ENCODE results near the gene DOCK3.
"Not testable (repeated sequence)": the region's sequence is repeated elsewhere in the genome, so short reads cannot be mapped to it uniquely, and the experiment has no call there.

DOCK3 gene

GRCh38 chr3:50676031-50676705, 1.4 kb downstream of the DOCK3 start:
- DNase-seq (ENCODE audit: low read depth in 2 of 2): no peak

- no peak for DNase-seq (ENCODE audit: low read depth in 2 of 2)
Measured at GRCh38 chr3:50687127-50687751, 12.5 kb downstream of the DOCK3 start.

- no peak for DNase-seq (ENCODE audit: low read depth in 2 of 2)
Measured at GRCh38 chr3:50687916-50688315, 13.2 kb downstream of the DOCK3 start.

DNA sequence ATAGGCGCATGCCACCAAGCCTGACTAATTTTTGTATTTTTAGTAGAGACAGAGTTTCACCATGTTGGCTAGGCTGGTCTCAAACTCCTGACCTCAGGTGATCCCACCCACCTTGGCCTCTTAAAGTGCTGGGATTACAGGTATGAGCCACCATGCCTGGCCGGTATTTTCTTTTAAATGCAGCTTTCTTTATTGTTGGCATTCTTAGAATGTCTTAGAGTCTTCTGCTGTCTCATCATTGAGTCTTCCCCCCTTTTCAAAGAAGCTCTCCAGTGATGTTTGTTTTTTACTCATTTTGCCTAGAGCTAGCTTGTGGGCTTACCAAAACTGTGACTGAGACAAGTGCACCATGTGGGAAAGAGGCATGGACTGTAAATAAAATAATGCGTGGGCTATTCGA, 13.9 kb downstream of the DOCK3 start:
- DNase-seq (ENCODE audit: low read depth in 2 of 2): not testable (repeated sequence)

- no peak for DNase-seq (ENCODE audit: low read depth in 2 of 2)
Measured at GRCh38 chr3:50689558-50689957, 14.8 kb downstream of the DOCK3 start.

GRCh38 chr3:50695031-50695430, 20.3 kb downstream of the DOCK3 start:
- DNase-seq (ENCODE audit: low read depth in 2 of 2): no peak

DNA sequence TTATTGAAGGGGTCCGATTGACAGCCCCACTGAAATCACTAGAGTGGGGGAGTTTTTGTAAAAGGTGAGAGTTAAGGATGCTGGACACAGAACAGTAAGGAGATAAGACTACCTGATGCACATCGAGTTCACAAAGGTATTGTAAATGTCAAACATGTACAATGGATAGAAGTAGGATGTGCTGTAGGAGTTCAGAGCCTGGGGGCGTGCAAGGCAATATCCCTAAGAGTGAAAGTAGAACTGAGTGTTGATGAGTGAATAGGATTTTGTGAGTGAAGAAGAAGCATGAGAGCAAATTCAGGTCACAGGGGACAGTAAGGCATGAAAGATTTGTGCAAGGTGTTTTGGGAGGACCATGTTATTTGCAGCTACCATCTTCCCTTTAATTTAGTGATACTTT, 21.5 kb downstream of the DOCK3 start:
- no peak for DNase-seq (ENCODE audit: low read depth in 2 of 2)

DNA sequence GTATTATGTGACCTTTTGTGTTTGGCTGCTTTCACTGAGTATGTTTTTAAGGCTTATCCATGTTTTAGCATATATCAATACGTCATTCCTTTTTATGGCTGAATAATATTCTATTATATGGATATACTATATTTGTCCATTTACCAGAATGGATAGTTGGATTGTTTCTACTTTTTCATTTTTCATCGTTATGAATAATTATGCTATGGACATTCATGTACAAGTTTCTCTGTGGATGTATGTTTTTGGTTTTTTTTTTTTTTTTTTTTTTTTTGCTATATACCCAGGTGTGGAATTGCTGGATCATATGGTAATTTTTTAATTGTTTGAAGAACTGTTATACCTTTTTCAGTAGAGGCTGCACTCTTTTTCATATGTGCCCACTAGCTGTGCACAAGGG, 23.5 kb downstream of the DOCK3 start:
- no peak for DNase-seq (ENCODE audit: low read depth in 2 of 2)

DNA sequence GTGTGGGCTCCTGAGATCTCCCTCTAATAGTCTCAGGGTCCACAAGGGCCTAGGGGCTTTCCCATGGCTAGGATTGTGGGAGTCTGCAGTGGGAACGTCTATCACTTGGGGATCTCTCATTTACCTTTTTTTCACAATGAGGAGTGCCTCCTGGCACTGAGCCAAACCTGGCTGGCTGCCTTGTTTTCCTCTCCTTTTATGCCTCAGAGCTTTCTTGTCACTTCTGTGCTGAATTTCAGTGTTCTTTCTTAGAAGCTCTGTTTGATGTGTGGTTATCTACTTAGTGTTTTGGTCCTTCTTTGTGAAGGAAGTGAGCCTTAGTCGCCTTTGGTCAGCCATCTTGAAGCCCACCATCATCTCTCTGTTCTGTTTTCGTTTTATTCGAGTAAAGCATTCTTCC, 33.9 kb downstream of the DOCK3 start:
- DNase-seq (ENCODE audit: low read depth in 2 of 2): no peak

GRCh38 chr3:50714946-50715345, 40.2 kb downstream of the DOCK3 start:
- DNase-seq (ENCODE audit: low read depth in 2 of 2): no peak

DNA sequence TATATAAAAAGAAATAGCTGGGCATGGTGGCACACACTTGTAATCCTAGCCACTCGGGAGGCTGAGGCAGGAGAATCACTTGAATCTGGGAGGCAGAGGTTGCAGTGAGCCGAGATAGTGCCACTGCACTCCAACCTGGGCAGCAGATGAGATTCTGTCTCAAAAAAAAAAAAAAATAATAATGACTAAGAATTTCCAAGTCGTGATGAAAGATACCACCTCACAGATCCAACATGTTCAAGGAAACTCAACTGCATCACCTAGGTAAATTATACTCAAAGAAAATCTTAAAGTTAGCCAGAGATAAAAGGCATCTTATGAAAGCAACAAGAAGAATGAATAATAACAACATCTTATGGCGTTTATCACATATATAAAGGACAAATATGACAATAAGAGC, 50.1 kb downstream of the DOCK3 start:
- DNase-seq (ENCODE audit: low read depth in 2 of 2): no peak

DNA sequence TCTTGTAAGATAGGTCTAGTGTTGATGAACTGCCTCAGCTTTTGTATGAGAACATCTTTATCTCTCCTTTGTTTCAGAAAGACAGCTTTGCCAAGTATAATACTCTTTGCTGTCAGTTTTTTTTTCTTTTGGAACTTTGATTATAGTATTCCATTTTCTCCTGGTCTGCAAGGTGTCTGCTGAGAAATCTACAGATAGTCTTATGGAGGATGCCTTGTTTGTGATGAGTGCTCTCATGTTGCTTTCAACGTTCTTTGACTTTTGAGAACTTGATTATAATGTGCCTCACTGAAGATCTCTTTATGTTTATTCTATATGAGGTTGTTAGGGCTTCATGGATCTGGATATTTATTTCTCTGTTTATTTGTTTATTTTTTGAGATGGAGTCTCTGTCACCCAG, 60.3 kb downstream of the DOCK3 start:
- no peak for DNase-seq (ENCODE audit: low read depth in 2 of 2)

DNA sequence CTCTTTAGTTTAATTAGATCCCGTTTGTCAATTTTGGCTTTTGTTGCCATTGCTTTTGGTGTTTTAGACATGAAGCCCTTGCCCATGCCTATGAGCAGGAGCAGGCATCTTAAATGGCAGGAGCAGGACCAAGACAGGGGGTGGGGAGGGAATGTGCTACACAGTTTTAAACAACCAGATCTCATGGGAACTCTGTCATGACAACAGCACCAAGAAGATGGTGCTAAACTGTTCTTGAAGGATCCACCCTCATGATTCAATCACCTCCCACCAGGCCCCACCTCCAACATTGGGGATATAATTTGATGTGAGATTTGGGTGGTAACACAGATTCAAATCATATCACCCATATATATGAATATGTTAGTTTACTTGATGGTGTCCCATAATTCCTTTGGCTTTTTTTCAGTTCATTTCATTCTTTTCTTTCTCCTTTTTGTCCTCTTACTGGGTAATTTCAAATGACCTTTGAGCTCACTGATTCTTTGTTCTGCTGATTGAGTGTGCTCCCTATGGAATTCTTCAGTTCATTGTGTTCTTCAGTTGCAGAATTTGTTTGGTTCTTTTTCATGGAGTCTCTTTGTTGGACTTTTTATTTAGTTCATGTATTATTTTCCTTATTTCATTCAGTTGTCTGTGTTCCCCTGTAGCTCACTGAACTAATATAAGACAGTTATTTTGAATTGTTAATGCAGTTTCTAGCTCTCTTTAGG, 62.6 kb downstream of the DOCK3 start:
- no peak for DNase-seq (ENCODE audit: low read depth in 2 of 2)

GRCh38 chr3:50737906-50738598, 63.3 kb downstream of the DOCK3 start:
- no peak for DNase-seq (ENCODE audit: low read depth in 2 of 2)

DNA sequence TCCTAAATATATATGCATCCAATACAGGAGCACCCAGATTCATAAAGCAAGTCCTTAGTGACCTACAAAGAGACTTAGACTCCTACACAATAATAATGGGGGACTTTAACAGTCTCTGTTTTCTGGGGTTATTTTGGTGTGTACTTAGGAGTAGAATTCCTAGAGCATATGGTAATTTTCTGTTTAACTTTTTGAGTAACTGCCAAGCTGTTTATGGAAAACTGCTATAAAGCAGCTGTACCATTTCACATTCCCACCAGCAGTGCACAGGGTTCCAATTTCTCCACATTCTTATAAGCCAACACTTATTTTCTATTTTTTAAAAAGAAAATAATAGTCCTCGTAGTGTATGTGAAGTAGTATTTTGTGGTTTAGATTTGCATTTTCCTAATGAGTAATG, 68.9 kb downstream of the DOCK3 start:
- DNase-seq (ENCODE audit: low read depth in 2 of 2): no peak

DNA sequence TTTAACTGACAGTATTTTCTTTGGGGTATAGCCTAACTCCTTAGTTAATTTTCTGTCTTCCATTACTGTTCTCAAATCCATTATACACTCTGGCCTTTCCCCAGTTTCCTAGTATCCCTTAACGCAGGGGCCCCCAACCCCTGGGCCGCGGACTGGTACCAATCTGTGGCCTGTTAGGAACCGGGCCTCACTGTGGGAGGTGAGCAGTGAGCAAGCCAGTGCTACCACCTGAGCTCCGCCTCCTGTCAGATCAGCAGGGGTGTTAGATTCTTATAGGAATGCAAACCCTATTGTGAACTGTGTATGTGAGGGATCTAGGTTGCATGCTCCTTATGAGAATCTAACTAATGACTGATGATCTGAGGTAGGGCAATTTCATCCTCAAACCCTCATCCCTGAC, 75.1 kb downstream of the DOCK3 start:
- no peak for DNase-seq (ENCODE audit: low read depth in 2 of 2)

- no peak for DNase-seq (ENCODE audit: low read depth in 2 of 2)
Measured at GRCh38 chr3:50759015-50759414, 84.3 kb downstream of the DOCK3 start.

DNA sequence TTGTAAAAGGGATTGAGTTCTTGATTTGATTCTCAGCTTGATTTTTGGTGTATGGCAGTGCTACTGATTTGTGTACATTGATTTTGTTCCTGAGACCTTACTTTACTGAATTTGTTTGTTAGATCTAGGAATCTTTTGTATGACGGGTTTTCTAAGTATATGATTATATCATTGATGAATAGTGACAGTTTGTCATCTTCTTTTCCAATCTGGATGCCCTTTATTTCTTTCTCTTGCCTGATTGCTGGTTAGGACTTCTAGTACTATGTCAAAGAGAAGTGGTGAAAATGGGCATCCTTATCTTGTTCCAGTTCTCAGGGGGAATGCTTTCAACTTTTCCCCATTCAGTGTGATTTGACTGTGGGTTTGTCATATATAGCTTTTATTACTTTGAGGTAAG, 103.0 kb downstream of the DOCK3 start:
- DNase-seq (ENCODE audit: low read depth in 2 of 2): no peak

DNA sequence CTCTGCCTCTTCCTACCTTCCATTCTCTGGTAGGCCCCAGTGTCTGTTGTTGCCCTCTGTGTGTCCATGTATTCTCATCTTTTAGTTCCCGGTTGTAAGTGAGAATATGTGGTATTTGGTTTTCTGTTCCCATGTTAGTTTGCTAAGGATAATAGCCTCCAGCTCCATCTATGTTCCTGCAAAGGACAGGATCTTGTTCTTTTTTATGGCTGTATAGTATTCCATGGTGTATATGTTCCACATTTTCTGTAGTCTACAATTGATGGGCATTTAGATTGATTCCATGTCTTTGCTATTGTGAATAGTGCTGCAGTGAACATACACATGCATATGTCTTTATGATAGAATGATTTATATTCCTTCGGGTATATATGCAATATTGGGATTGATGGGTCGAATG, 107.0 kb downstream of the DOCK3 start:
- not testable (repeated sequence) for DNase-seq (ENCODE audit: low read depth in 2 of 2)

- DNase-seq (ENCODE audit: low read depth in 2 of 2): no peak
Measured at GRCh38 chr3:50786631-50787030, 111.9 kb downstream of the DOCK3 start.

GRCh38 chr3:50790894-50791293, 116.2 kb downstream of the DOCK3 start:
- not testable (repeated sequence) for DNase-seq (ENCODE audit: low read depth in 2 of 2)

DNA sequence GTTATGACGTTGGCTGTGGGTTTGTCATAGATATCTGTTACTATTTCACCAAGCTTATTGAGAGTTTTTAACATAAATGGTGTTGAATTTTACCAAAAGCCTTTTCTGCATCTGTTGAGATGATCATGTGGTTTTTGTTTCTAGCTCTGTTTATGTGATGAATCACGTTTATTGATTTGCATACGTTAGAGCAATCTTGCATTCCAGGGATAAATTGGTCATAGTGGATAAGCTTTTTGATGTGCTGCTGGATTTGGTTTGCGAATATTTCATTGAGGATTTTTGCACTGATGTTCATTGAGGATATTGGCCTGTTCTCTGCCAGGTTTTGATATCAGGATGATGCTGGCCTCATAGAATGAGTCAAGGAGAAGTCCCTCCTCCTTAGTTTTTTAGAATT, 117.8 kb downstream of the DOCK3 start:
- no peak for DNase-seq (ENCODE audit: low read depth in 2 of 2)

GRCh38 chr3:50803805-50804204, 129.1 kb downstream of the DOCK3 start:
- not testable (repeated sequence) for DNase-seq (ENCODE audit: low read depth in 2 of 2)
